Mucosa of gallbladder (tissue), 1 donor: Measurements from ENCODE around the gene SDCCAG8. TPM values are rescaled to one million over a fixed set of nuclear protein-coding genes. Genes with fewer than 3 reads are reported as not detected.

ENCODE experiments used
- DNase-seq: peaks from one replicate; pipeline ENCODE4 v3.0.0-alpha.2; 2020; ENCODE audit warnings: low spot score
- total RNA-seq: library from RNA; stranded (reverse); gene quantifications from one replicate; pipeline ENCODE4 v1.2.1, GENCODE V29; 2021
- donor health status: DM: no; HTN: no; CAD: no.

The SDCCAG8 gene
- total RNA-seq, 1 donor from 2014 or later, result 46.1 TPM

GRCh38 chr1:243390162-243390791 lies 134.4 kb downstream of the SDCCAG8 start:
- DNase-seq, result no peak

GRCh38 chr1:243391355-243391754 lies 135.5 kb downstream of the SDCCAG8 start:
- DNase-seq, result no peak

GRCh38 chr1:243393096-243393495 lies 137.3 kb downstream of the SDCCAG8 start:
- DNase-seq, result no peak

- DNase-seq, result no peak
Observed at GRCh38 chr1:243394066-243394465, 138.2 kb downstream of the SDCCAG8 start.

GRCh38 chr1:243394601-243395464 lies 139.0 kb downstream of the SDCCAG8 start:
- DNase-seq, result no peak

GRCh38 chr1:243396424-243396823 lies 140.6 kb downstream of the SDCCAG8 start:
- DNase-seq, result no peak

- peak; percentile 18 for DNase-seq
Observed at GRCh38 chr1:243396876-243397275, 141.0 kb downstream of the SDCCAG8 start.

- no peak for DNase-seq
Observed at GRCh38 chr1:243397613-243398321, 141.9 kb downstream of the SDCCAG8 start.

GRCh38 chr1:243399561-243400155 lies 143.8 kb downstream of the SDCCAG8 start:
- no peak for DNase-seq

GRCh38 chr1:243402868-243403267 lies 147.0 kb downstream of the SDCCAG8 start:
- no peak for DNase-seq

GRCh38 chr1:243406424-243406823 lies 150.6 kb downstream of the SDCCAG8 start:
- no peak for DNase-seq

GRCh38 chr1:243407284-243408018 lies 151.6 kb downstream of the SDCCAG8 start:
- DNase-seq, result no peak

GRCh38 chr1:243408479-243408878 lies 152.6 kb downstream of the SDCCAG8 start:
- no peak for DNase-seq

- no peak for DNase-seq
Observed at GRCh38 chr1:243409284-243409683, 153.4 kb downstream of the SDCCAG8 start.

- no peak for DNase-seq
Observed at GRCh38 chr1:243411472-243411871, 155.6 kb downstream of the SDCCAG8 start.

- no peak for DNase-seq
Observed at GRCh38 chr1:243413431-243414151, 157.8 kb downstream of the SDCCAG8 start.

- no peak for DNase-seq
Observed at GRCh38 chr1:243414152-243414494, 158.3 kb downstream of the SDCCAG8 start.

GRCh38 chr1:243415663-243416408 lies 160.0 kb downstream of the SDCCAG8 start:
- no peak for DNase-seq

GRCh38 chr1:243416495-243416894 lies 160.7 kb downstream of the SDCCAG8 start:
- no peak for DNase-seq
